Stimulated activated CD8-positive, alpha-beta memory T cell treated with anti-CD3 and anti-CD28 coated beads, Interleukin-4, amount 100 ng/mL, for 1 hour (primary cell): ENCODE measurements around the gene RASIP1.

Experiments used
- DNase-seq, 2 donors: peaks; one replicate each; pipeline ENCODE4 v3.0.0-alpha.2; 2020; ENCODE audit warnings: low read depth in 2 of 2, low spot score in 1 of 2

Gene RASIP1

DNA sequence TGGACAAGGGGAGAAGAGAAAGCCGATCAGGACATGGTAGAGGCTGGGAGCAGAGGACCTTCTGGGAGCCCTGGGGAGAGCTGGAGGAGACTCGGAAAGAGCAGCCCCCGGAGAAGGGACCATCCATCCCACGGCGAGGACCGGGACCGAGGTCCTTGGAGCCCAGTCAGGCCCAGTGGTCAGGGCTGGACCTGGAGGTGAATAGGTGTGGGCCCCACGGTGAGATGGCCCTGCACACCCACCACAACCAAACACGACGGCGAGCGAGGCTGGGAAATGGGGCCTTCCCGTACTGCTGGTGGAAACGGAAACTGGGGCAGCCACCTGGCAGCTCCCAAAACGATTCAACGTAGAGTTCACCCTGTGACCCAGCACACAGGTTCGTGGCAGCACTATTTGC, 63.9 kb downstream of the RASIP1 start:
- no peak for DNase-seq

GRCh38 chr19:48674921-48675824, 65.2 kb downstream of the RASIP1 start:
- peak; percentile 32 to 42 for DNase-seq

DNA sequence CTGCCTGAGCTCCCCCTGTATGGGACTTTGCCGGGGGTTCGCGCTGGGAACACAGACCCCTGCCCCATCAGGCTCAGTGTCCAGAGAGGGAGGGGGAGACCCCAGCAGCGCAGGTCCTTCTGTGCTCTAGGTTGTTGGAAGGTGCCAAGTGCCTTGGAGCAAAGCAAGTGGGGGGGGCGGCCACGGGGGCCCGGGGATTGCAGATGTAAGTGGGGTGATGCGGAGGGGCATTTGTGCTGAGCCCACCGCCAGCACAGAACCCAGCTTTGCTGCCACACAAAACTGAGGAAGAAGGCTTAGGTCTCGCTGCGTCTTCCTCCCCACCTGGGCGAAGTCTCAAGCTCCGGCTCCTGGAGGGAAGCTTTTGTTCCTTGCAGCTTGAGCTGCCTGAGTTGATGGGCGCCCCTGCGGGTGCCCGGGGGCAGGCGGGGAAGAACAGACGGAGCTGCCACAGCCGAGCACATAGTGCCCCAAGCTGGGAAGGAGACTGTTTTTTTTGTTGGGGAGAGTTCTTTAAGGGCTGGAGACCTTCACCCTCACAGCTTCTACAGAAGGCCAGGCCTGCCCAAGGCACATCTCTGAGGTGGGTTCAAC, 66.1 kb downstream of the RASIP1 start:
- DNase-seq = no peak

DNA sequence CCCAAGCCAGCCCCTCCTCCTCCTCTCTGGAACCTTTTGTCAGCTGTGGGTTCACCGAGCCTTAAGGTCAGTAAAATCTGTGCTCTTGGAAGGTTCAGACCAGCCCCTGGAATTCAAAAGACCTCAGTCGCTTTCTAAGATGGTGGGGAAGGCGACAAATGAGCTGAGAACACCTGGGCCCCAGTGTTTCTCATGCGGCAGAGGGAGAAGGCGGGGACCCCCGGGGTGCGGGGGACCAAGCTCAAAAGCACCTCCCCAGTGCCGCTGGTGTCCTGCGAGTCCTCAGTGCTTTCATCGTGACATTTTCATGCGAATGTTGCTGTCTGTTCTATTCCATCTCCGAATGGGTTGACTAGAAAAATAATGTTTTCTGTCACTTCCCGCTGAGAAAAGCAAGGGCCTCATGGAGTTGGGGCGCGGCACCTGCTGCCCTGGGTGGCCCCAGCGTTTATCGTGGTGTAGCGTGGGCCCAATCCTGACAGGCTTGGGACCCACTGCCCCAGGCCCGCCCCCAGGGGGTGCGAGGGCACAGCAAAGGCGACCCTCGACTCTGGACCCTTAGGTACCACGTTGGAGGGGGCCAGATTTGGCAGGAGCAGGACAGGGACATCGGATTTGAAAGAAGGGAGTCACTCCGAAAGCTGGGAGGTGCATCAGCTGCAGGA, 66.8 kb downstream of the RASIP1 start:
- no peak for DNase-seq

DNA sequence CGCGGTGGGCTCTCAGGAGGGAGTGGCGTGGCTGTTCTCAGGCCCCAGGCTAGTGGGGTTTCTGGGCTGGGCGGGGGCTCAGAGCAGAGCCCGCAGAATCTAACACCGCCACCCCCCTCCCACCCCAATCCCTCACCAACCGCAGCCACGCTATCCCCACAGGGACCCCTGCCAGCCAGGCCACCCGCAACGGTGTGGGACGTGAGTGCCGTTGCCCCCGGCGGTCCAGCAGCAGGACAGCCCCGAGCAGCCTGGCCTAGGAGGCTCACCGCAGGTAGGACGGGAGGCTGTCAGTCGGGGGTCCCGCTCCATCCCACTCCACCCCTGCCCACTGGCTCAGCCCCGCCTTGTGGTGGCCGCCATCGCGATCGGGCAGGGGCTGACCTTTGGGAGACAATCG, 67.4 kb downstream of the RASIP1 start, which contains the start of gene NTN5:
TSS of gene NTN5 (minus strand) at position 24 of the 400 bp plus-strand sequence. CDS start 2,031 bp downstream, outside the sequence.
- no peak for DNase-seq

- DNase-seq = no peak
Measured at GRCh38 chr19:48671446-48671995, 68.9 kb downstream of the RASIP1 start.

- no peak for DNase-seq
Measured at GRCh38 chr19:48670699-48671445, 69.5 kb downstream of the RASIP1 start.
